ENCODE data around the gene ENOX1. TPM values are rescaled to one million over a fixed set of nuclear protein-coding genes. Genes with fewer than 3 reads are reported as not detected.
A peak's percentile ranks its signal among the peaks of the same experiment; 100 is the strongest.

ENOX1 gene
- total RNA-seq, 4 donors from 2014 or later: 0.27 to 0.83 (median 0.53) TPM; not detected in 1

DNA sequence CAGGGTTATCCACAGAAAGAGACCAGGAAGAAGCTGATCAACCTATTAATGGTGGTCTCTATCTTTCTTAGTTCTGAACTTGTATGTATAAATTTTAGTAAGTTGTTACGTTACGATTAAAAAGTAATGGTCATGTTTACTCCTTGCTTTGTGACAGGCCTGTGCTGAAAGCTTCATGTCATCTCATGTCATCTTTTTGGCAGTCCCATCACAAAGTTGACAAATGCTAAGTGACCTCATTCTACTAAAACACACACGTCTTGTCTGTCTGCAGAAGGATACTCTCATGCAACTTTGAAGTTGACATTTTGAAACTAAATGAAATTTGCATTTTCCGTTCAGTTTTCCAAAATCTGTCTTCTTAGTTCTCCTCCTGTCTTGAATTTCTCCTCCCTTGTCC, 417.5 kb downstream of the ENOX1 start:
- H3K4me3 ChIP-seq: no peak overlapping the region
- DNase-seq: no peak
- no peak overlapping the region for H3K27ac ChIP-seq
- H3K9me3 ChIP-seq: no peaks in the 10 kb centered on the region
- H3K4me1 ChIP-seq: peaks cover 0 to 9% (median 0%) of the 10 kb centered on the region in 4 donors
- no peaks in the 10 kb centered on the region for H3K36me3 ChIP-seq
- TF ChIP-seq POLR2A (IDR thresholded peaks at IDR 0.05): no peak
- TF ChIP-seq, protein P1, sequence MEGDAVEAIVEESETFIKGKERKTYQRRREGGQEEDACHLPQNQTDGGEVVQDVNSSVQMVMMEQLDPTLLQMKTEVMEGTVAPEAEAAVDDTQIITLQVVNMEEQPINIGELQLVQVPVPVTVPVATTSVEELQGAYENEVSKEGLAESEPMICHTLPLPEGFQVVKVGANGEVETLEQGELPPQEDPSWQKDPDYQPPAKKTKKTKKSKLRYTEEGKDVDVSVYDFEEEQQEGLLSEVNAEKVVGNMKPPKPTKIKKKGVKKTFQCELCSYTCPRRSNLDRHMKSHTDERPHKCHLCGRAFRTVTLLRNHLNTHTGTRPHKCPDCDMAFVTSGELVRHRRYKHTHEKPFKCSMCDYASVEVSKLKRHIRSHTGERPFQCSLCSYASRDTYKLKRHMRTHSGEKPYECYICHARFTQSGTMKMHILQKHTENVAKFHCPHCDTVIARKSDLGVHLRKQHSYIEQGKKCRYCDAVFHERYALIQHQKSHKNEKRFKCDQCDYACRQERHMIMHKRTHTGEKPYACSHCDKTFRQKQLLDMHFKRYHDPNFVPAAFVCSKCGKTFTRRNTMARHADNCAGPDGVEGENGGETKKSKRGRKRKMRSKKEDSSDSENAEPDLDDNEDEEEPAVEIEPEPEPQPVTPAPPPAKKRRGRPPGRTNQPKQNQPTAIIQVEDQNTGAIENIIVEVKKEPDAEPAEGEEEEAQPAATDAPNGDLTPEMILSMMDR (IDR thresholded peaks at IDR 0.05): no peak
- H3K27me3 ChIP-seq: no peaks in the 10 kb centered on the region

DNA sequence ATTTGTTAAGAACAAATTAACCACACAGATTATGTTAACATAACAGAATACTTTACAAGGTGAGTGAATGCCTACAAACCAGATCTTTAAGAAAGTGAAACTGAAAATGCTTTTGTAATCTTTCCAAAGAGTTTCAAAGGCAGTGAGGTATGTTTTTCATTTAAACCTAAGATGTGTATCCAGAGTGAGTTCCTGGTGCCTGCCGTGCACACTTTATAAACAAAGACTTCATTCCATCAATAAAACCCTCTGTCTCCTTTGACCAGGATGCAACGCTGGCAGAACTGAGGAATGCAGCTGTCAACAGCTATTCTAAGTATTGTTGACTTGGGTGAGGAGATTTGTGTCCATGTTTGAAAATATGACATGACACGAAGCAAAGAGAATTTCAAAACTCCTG, 418.8 kb downstream of the ENOX1 start:
- H3K27ac ChIP-seq: no peak overlapping the region
- TF ChIP-seq, protein P1 (IDR thresholded peaks at IDR 0.05): no peak
- TF ChIP-seq POLR2A (IDR thresholded peaks at IDR 0.05): no peak
- DNase-seq: no peak
- H3K36me3 ChIP-seq: no peaks in the 10 kb centered on the region
- H3K4me3 ChIP-seq: peak overlapping the region in 2 of 4 donors; percentile 7
- no peaks in the 10 kb centered on the region for H3K27me3 ChIP-seq
- H3K4me1 ChIP-seq: peaks cover 0 to 9% (median 0%) of the 10 kb centered on the region in 4 donors
- no peaks in the 10 kb centered on the region for H3K9me3 ChIP-seq

DNA sequence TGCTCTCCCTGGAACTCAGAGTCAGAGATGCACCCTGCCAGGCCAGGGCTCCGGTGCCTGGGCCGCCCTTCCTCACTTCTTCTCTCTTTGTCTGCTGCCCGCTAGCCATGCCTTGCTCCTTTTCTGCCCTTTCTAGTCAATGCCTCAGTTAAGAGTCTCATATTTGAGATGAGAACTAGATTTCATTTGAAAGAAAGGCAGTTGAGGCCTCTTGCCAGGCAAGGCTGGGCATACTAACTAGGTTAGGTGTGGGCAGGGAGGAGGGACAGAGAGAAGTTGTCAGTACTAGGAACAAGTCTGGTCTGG, 421.8 kb downstream of the ENOX1 start:
- DNase-seq: no peak
- Histone ChIP-seq H3K36me3 (no peaks in the 10 kb centered on the region), H3K4me1 (peaks cover 0 to 9% (median 0%) of the 10 kb centered on the region in 4 donors), H3K27me3 (no peaks in the 10 kb centered on the region), H3K27ac (peak overlapping the region in 1 of 4 donors; percentile 30), H3K9me3 (no peaks in the 10 kb centered on the region), H3K4me3 (no peak overlapping the region)
- TF ChIP-seq, protein P1 (IDR thresholded peaks at IDR 0.05): no peak
- TF ChIP-seq POLR2A (IDR thresholded peaks at IDR 0.05): no peak

DNA sequence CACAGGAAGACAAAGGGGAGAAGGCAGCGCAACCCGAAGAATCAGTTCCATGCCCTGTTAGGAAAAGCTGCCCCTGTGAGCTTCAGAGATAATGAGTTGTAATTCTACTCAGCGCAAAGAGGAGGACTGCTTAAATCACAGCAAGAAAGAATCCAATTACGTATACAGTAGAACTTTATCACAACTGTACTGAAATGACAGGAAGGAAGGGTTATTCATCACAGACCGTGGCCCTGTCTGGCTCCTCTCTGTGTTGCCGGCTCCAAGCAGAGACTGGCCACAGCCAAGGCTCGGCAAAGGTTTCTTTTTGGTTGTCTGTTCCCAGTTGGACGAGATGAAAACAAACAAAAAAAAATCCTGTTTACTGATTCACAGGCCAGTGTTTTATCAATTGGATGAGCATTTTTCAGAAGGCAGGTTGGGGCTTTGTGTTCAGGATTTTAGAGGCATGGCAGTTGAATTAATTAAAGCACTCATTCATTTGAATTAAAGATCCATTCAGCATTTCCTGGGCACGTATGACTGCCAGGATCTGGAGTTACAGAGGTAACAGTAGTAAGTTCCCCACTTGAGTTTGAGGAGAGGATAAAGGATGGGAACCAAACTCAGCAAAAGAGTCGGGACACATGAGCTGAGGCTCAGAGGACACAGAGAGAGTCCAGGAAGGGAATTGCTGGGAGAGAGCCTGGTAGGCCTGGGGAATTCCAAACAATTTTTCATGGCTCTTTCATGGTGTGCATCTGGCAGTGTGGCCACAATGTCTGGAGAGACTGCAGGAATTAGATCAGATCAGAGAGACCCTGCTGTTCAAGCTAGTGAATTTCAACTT, 422.3 kb downstream of the ENOX1 start:
- no peak for DNase-seq
- TF ChIP-seq POLR2A (IDR thresholded peaks at IDR 0.05): no peak
- TF ChIP-seq, protein P1 (IDR thresholded peaks at IDR 0.05): no peak
- Histone ChIP-seq H3K4me3 (no peak overlapping the region), H3K4me1 (peaks cover 0 to 9% (median 0%) of the 10 kb centered on the region in 4 donors), H3K9me3 (no peaks in the 10 kb centered on the region), H3K27me3 (no peaks in the 10 kb centered on the region), H3K36me3 (no peaks in the 10 kb centered on the region), H3K27ac (peak overlapping the region in 1 of 4 donors; percentile 30)

DNA sequence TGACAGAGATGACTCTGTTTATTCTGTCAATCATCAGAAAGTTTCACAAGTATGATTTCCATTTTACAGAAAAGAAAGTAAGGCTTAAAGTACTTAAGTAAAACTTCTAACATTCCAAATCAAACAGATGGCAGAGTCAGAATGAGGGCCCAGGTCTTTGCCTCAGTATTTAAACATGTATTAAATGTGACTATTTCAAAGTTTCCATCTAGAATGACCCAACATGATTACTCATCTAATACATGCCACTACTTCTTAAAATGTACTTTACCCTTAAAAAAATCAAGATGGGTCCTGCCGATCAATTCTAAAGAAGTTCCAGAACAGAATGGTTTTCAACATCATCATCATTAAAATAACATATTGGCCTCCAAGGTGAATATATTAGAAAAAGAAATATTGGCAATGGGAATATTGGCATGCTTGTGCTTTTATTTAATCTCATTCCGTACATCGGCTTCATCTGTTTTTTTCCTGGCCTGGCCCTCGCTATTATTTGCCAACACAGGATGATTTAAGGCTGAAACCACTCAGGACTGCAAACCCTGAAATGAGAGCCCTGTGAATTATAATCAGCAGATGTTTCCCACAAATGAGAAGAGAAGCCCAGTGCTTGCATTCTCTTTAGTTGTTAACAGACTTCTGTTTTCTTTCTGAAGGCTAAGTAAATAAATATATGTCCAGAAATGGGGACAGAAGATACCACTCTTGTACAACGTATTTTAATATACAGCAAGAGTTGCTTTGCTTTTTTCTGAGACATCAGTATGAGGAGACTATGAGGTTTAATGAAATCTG, 423.4 kb downstream of the ENOX1 start:
- H3K9me3 ChIP-seq: no peaks in the 10 kb centered on the region
- no peaks in the 10 kb centered on the region for H3K36me3 ChIP-seq
- H3K27ac ChIP-seq: peak overlapping the region in 1 of 4 donors; percentile 30
- H3K27me3 ChIP-seq: no peaks in the 10 kb centered on the region
- no peak overlapping the region for H3K4me3 ChIP-seq
- TF ChIP-seq, protein P1 (IDR thresholded peaks at IDR 0.05): no peak
- TF ChIP-seq POLR2A (IDR thresholded peaks at IDR 0.05): no peak
- H3K4me1 ChIP-seq: peaks cover 0 to 9% (median 0%) of the 10 kb centered on the region in 4 donors
- no peak for DNase-seq
